Measurements from ENCODE around the gene CSRP3.
A peak's percentile ranks its signal among the peaks of the same experiment; 100 is the strongest.

The CSRP3 gene
- total RNA-seq, result 0 reads per million in 3 donors

DNA sequence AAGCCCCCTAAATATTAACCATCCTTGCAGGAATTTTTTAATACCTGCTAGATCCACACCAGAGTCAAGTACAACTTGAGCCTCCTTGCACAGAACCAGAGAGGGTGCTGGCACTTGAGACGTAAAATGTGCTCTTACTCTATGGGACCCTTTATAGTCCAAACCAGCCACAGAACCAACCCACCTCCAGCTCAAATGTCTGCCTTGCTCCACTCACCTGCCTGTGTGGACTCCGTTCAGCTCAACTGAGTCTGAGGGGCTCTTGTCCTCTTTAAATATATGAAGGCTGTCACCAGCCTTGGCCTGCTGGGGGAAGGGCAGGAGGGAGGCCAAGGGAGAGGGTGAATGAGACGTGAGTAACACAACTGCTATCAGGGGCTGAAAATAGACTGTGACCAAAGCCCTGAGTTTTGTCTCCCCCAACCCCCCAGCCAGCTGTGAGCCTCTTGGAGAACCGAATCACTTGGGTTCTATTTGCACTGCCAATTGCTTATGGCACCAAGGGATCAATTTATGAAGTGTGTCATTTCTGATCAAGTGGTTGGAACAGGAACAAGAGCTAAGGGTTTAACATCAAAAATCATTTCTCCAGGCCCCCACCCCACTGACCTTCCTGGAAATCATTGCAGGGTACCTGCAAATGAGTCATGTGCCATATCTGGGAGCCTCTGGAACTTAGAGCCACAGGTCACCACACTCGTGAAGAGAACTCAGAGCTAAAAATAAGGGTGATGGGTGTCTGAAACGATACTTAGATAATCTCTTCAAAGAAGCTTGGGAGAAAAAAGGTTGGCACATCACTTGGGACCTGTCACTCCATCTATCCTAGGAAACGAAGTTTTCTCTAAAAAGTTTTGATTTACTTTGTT, at the start of gene CSRP3:
CSRP3 (minus strand) TSS at position 247 of the 869 bp plus-strand sequence. CDS start 9,535 bp downstream, outside the sequence.
- Histone ChIP-seq H3K27me3 (replicated peaks; ENCODE audit: control insufficient read depth, insufficient read depth, low read length, poor library complexity, severe bottlenecking) (no peaks in the 10 kb centered on the region), H3K9me3 (ENCODE audit: control insufficient read depth, low read length) (no peaks in the 10 kb centered on the region)

DNA sequence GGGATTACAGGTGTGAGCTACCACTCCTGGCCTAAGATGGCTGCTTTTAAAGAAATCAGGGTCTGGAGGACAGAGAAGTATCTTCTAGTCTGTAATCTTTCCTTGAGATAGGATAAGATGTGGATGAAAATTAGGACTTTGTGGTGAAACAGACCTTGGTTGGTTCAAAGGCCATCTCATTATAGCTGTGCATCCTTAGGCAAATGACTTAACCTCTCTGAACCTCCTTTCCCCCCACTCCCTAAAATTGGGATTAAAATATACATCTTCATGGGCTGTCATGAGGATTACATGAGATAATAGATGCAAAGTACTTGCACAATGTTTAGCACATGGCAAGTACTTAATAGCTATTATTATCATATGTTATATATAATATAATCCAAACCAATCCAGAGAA, 49.8 kb upstream of the CSRP3 start:
- Histone ChIP-seq H3K9me3 (ENCODE audit: control insufficient read depth, low read length) (no peaks in the 10 kb centered on the region), H3K27ac (ENCODE audit: insufficient read depth, low read length, poor library complexity, severe bottlenecking) (no peak overlapping the region), H3K4me1 (ENCODE audit: control insufficient read depth, insufficient read depth, low read length, poor library complexity, severe bottlenecking) (no peaks in the 10 kb centered on the region), H3K27me3 (replicated peaks; ENCODE audit: control insufficient read depth, insufficient read depth, low read length, poor library complexity, severe bottlenecking) (peaks cover 3% of the 10 kb centered on the region), H3K36me3 (ENCODE audit: control insufficient read depth, insufficient read depth, low read length) (no peaks in the 10 kb centered on the region), H3K4me3 (ENCODE audit: insufficient read depth, low read depth, low read length, poor library complexity, severe bottlenecking) (no peak overlapping the region)
- DNase-seq, result no peak

More for the DNA sequence above, at the start of gene CSRP3:
- H3K4me1 ChIP-seq (ENCODE audit: control insufficient read depth, insufficient read depth, low read length, poor library complexity, severe bottlenecking), result no peaks in the 10 kb centered on the region
- H3K36me3 ChIP-seq (ENCODE audit: control insufficient read depth, insufficient read depth, low read length), result no peaks in the 10 kb centered on the region
- H3K27ac ChIP-seq (ENCODE audit: insufficient read depth, low read length, poor library complexity, severe bottlenecking), result no peak within 1 kb of the TSS
- no peak within 1 kb of the TSS for H3K4me3 ChIP-seq (ENCODE audit: insufficient read depth, low read depth, low read length, poor library complexity, severe bottlenecking)
- DNase-seq, result no peak

DNA sequence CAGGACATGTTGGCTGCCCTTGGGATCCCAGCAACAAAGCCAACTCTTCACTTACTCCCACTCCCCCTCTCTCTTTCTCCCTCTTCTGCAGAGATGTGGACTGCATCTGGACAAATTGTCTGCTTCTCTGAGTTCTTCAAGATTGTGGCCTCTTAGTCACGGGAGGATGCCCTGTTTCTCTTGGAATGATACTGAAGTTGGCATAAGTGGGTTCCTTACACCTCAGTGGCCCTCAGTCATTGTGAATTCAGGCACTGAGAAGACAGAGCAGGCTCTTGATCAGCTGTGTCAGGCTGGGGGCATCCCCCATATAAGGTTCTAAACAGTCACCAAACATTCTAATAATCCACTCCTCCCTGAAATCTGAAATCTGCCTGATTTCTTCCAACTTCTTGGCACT, 45.0 kb upstream of the CSRP3 start:
- Histone ChIP-seq H3K36me3 (ENCODE audit: control insufficient read depth, insufficient read depth, low read length) (no peaks in the 10 kb centered on the region), H3K4me3 (ENCODE audit: insufficient read depth, low read depth, low read length, poor library complexity, severe bottlenecking) (no peak overlapping the region), H3K27ac (ENCODE audit: insufficient read depth, low read length, poor library complexity, severe bottlenecking) (no peak overlapping the region), H3K27me3 (replicated peaks; ENCODE audit: control insufficient read depth, insufficient read depth, low read length, poor library complexity, severe bottlenecking) (peaks cover 12% of the 10 kb centered on the region), H3K9me3 (ENCODE audit: control insufficient read depth, low read length) (no peaks in the 10 kb centered on the region), H3K4me1 (ENCODE audit: control insufficient read depth, insufficient read depth, low read length, poor library complexity, severe bottlenecking) (peaks cover 8% of the 10 kb centered on the region)
- no peak for DNase-seq

DNA sequence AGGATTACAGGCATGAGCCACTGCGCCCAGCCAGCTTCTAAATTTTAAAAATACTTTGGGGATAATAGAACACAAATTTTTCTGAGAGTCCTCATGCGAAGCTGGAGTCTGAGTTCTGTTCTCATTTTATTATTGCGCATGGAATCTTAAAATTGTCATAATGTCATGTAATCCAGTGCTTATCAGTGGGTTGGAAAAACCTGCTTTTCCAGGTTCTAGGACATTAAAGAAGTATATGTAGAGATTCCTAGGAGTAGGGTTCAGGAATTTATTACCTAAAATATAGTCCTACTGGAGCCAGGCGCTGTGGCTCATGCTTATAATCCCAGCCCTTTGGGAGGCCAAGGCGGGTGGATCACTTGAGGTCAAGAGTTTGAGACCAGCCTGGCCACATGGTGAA, 43.6 kb upstream of the CSRP3 start:
- Histone ChIP-seq H3K27ac (ENCODE audit: insufficient read depth, low read length, poor library complexity, severe bottlenecking) (no peak overlapping the region), H3K4me1 (ENCODE audit: control insufficient read depth, insufficient read depth, low read length, poor library complexity, severe bottlenecking) (peaks cover 12% of the 10 kb centered on the region), H3K36me3 (ENCODE audit: control insufficient read depth, insufficient read depth, low read length) (no peaks in the 10 kb centered on the region), H3K9me3 (ENCODE audit: control insufficient read depth, low read length) (no peaks in the 10 kb centered on the region), H3K27me3 (replicated peaks; ENCODE audit: control insufficient read depth, insufficient read depth, low read length, poor library complexity, severe bottlenecking) (peaks cover 19% of the 10 kb centered on the region), H3K4me3 (ENCODE audit: insufficient read depth, low read depth, low read length, poor library complexity, severe bottlenecking) (no peak overlapping the region)
- DNase-seq, result no peak

DNA sequence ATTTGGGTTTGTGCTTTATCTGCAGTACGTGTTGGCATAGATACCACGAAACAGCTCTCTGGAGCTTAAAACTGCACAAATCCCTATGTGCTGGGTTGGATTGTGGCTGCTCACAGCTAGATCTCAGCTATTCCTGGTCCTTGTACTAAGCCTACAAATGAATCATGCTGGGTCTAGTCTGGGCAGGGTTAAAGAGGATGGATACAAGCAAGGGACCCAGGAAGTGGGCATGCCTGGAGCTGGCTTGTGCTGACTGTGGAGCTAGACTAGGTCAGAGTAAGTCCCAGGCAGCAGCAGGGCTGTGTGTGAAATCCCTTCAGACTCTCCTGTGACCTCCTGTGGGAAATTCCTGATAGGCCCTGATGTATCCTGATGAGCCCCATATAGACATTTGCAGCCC, 42.8 kb upstream of the CSRP3 start:
- DNase-seq, result no peak
- Histone ChIP-seq H3K27ac (ENCODE audit: insufficient read depth, low read length, poor library complexity, severe bottlenecking) (no peak overlapping the region), H3K4me3 (ENCODE audit: insufficient read depth, low read depth, low read length, poor library complexity, severe bottlenecking) (no peak overlapping the region), H3K27me3 (replicated peaks; ENCODE audit: control insufficient read depth, insufficient read depth, low read length, poor library complexity, severe bottlenecking) (peaks cover 19% of the 10 kb centered on the region), H3K36me3 (ENCODE audit: control insufficient read depth, insufficient read depth, low read length) (no peaks in the 10 kb centered on the region), H3K9me3 (ENCODE audit: control insufficient read depth, low read length) (no peaks in the 10 kb centered on the region), H3K4me1 (ENCODE audit: control insufficient read depth, insufficient read depth, low read length, poor library complexity, severe bottlenecking) (peaks cover 18% of the 10 kb centered on the region)

DNA sequence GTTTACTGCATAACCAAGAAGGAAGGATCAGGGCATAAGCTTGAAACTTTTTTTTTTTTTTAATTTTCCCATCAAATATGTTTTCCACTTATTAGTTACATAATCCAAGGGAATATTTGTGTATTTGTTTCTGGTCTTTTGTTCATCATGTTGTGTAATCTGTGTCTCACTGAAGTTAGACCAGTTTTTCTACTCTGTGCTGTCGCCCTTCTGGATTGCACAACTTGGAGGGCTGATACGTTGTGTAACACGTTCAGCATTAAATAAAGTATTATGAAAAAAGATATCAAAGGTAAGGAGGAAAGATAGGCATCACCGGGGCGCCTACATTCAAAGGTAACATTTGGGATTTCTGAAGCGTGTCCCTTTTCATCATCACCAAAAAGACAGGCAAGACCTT, 42.3 kb upstream of the CSRP3 start:
- no peak overlapping the region for H3K27ac ChIP-seq (ENCODE audit: insufficient read depth, low read length, poor library complexity, severe bottlenecking)

DNA sequence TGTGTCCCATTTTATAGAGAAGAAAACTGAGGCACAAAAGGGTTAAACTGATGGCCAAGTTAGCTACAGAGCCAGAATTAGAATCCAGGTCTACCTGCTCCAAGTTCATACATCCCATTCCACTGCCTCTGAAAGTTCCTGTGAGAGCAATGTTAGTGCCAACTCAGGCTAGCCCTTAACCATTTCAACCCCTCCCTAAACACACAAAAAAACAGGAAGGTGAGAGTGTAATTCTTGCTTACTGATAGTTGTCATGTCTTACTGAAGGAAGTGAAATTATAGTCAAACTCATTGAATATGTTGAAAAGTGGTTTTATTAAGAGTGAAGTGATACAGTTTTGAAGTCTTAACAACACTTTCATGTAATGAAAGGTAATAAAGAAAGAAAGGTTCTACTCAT, 41.8 kb upstream of the CSRP3 start:
- no peak for DNase-seq
- no peak overlapping the region for H3K27ac ChIP-seq (ENCODE audit: insufficient read depth, low read length, poor library complexity, severe bottlenecking)
- H3K27me3 ChIP-seq (replicated peaks; ENCODE audit: control insufficient read depth, insufficient read depth, low read length, poor library complexity, severe bottlenecking), result peaks cover 19% of the 10 kb centered on the region

More for the DNA sequence above, 42.3 kb upstream of the CSRP3 start:
- Histone ChIP-seq H3K4me3 (ENCODE audit: insufficient read depth, low read depth, low read length, poor library complexity, severe bottlenecking) (no peak overlapping the region), H3K4me1 (ENCODE audit: control insufficient read depth, insufficient read depth, low read length, poor library complexity, severe bottlenecking) (peaks cover 18% of the 10 kb centered on the region), H3K9me3 (ENCODE audit: control insufficient read depth, low read length) (no peaks in the 10 kb centered on the region), H3K36me3 (ENCODE audit: control insufficient read depth, insufficient read depth, low read length) (no peaks in the 10 kb centered on the region), H3K27me3 (replicated peaks; ENCODE audit: control insufficient read depth, insufficient read depth, low read length, poor library complexity, severe bottlenecking) (peaks cover 19% of the 10 kb centered on the region)
- no peak for DNase-seq

DNA sequence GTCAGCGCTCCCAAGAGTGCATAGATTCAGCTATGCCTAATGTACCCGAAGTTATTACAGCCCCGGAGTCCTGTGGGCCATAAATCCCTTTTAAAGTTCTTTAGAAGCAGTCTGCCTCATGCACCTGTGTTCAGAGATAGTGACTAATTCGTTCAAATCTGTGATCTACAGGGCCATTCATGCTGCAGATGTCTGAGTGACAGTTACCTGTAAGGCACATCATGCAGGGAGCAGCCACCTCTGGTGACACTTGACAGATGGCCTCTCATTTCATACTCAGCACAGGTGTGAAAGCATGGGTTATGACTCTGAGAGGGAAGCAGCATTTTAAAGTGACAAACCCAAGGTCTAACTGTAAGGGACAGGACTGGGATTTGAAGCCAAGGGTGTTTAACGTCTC, 41.4 kb upstream of the CSRP3 start:
- Histone ChIP-seq H3K36me3 (ENCODE audit: control insufficient read depth, insufficient read depth, low read length) (no peaks in the 10 kb centered on the region), H3K4me1 (ENCODE audit: control insufficient read depth, insufficient read depth, low read length, poor library complexity, severe bottlenecking) (peaks cover 18% of the 10 kb centered on the region), H3K27me3 (replicated peaks; ENCODE audit: control insufficient read depth, insufficient read depth, low read length, poor library complexity, severe bottlenecking) (peaks cover 19% of the 10 kb centered on the region), H3K4me3 (ENCODE audit: insufficient read depth, low read depth, low read length, poor library complexity, severe bottlenecking) (no peak overlapping the region), H3K27ac (ENCODE audit: insufficient read depth, low read length, poor library complexity, severe bottlenecking) (no peak overlapping the region), H3K9me3 (ENCODE audit: control insufficient read depth, low read length) (no peaks in the 10 kb centered on the region)
- no peak for DNase-seq

More for the DNA sequence above, 41.8 kb upstream of the CSRP3 start:
- Histone ChIP-seq H3K36me3 (ENCODE audit: control insufficient read depth, insufficient read depth, low read length) (no peaks in the 10 kb centered on the region), H3K4me3 (ENCODE audit: insufficient read depth, low read depth, low read length, poor library complexity, severe bottlenecking) (no peak overlapping the region), H3K4me1 (ENCODE audit: control insufficient read depth, insufficient read depth, low read length, poor library complexity, severe bottlenecking) (peaks cover 18% of the 10 kb centered on the region), H3K9me3 (ENCODE audit: control insufficient read depth, low read length) (no peaks in the 10 kb centered on the region)

DNA sequence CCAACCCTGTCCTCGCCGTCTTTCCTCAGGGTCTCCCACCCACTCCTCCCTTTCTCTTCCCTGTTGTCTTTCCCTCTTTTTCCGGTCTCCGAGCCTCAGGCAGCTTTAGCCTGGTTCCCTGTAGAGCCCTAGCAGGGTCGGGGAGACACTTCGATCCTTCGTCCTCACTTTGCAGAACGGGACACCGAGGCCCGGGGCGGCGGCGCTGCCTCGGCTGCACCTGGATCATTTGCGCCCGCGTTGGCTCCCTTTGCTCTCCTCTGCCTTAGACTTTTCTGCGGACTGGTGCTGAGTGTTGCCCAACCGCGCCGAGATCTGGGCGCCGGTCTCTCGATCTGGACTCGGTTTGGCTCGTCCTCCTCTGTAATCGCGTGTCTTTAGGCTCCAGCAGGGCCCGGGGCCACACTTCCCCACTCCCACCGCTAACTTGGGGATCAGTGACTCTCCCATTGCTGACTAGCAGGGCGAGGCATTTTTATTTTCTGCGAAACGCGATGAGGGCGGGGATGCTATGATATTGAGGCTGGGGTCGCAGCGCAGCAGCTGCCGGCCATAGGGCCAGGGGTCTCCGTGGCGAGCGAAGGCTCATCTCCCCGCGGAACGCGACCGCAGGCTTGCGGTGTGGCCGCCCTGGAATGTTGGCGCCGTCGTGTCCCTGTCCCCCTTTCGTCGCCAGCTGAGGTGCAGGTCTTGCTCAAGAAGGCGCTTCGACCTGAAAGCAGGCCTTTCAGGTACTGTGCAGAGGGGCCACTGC, 40.6 kb upstream of the CSRP3 start:
- Histone ChIP-seq H3K27ac (ENCODE audit: insufficient read depth, low read length, poor library complexity, severe bottlenecking) (no peak overlapping the region), H3K36me3 (ENCODE audit: control insufficient read depth, insufficient read depth, low read length) (no peaks in the 10 kb centered on the region), H3K27me3 (replicated peaks; ENCODE audit: control insufficient read depth, insufficient read depth, low read length, poor library complexity, severe bottlenecking) (peaks cover 19% of the 10 kb centered on the region), H3K4me1 (ENCODE audit: control insufficient read depth, insufficient read depth, low read length, poor library complexity, severe bottlenecking) (peaks cover 18% of the 10 kb centered on the region), H3K4me3 (ENCODE audit: insufficient read depth, low read depth, low read length, poor library complexity, severe bottlenecking) (peak overlapping the region; percentile 73), H3K9me3 (ENCODE audit: control insufficient read depth, low read length) (no peaks in the 10 kb centered on the region)
- no peak for DNase-seq
